GM19452 (cell line): Measurements from ENCODE around the gene FCRL1.

ENCODE experiments used
- ATAC-seq: cut with Tn5 transposase; IDR thresholded peaks from one replicate; pipeline ENCODE4 v1.9.1; 2021; ENCODE audit not compliant: unreplicated experiment

FCRL1 gene

GRCh38 chr1:157819896-157820295 is at the start of gene FCRL1:
Gene FCRL1, minus strand, starts transcription at chr1:157820120. Its CDS starts 83 bp downstream, at chr1:157820037.
- no peak for ATAC-seq

GRCh38 chr1:157868654-157869053 is 48.7 kb upstream of the FCRL1 start:
- no peak for ATAC-seq

DNA sequence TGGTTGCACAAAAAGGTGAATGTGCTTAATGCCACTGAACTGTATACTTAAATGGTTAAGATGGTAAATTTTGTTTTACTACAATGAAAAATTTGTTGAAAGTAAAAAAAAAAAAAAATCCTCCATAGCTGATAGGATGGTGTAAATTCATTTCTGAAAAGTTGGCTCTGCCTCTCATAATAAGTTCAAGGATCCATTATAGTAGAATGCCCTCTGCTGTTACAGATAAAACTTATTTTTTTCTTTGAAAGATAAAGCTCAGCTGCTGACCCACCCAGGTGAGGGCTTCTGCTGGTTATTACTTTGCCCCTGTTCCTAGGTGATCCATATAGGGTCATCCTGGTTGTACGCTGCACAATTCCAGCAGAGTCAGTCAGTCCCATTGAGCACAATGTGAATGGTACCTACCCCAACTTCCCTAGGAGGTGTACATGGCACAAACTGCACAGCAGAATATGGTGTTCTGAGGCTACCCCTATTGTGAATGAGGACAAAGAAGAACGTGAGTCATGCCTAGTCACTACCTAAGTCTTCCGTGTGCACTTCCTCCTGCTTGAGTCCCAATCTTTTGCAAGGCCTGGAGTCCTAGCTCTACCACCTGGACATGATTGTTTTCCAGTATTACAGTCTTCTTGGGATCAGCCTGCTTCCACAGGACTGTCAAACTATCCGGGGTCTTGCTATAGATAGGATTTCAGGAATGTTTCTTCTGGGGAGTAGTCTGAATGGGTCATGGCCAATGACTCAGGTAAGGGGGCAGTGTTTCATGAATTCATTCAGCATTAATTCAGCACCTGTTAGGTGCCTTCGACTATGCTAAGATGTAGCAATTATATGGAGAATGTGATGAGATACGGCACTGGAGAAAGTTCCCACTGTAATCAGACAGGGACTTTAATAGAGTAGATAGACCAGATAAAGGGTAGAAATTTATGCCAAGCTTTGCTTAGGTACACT is 42.5 kb upstream of the FCRL1 start:
- ATAC-seq = no peak

GRCh38 chr1:157856538-157856937 is 36.6 kb upstream of the FCRL1 start:
- ATAC-seq = peak; percentile 55

DNA sequence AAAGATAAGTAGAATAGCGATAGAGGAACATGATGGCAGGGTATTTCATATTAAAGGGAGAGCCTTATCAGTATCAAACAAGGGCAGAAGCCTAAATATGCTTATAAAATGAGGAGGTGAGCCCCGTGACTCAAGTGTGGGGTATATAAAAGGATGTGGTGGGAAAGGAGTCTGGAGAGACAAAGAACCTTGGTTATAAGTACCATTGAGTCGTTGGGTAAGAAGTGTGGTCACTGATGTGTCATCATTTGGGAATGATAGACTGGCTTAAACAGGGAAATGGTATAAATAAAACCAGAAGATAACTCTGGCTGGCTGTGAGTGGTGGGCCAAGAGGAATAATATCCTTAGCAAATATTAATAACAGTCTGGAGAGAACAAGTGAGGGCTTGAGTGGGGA is 32.6 kb upstream of the FCRL1 start:
- no peak for ATAC-seq

GRCh38 chr1:157849229-157849875 is 29.4 kb upstream of the FCRL1 start:
- ATAC-seq = peak; percentile 66

- ATAC-seq = no peak
Measured at GRCh38 chr1:157844089-157844830, 24.3 kb upstream of the FCRL1 start.

DNA sequence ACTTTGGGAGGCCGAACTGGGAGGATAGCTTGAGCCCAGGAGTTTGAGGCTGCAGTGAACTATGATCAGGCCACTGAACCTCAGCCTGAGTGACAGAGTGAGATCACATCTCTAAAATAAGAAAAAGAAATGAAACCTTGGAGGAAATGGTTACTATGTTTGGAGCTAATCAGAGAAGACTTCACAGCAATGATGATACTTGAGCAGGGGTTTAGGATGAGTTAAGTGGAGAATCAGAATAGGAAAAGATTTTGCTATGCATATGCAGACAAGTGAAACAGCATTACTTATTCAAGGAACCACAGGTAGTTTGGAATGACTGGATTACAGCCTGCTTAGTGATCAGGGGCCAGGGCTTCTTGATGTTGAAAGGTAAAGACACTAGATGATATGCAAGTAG is 23.0 kb upstream of the FCRL1 start:
- no peak for ATAC-seq

DNA sequence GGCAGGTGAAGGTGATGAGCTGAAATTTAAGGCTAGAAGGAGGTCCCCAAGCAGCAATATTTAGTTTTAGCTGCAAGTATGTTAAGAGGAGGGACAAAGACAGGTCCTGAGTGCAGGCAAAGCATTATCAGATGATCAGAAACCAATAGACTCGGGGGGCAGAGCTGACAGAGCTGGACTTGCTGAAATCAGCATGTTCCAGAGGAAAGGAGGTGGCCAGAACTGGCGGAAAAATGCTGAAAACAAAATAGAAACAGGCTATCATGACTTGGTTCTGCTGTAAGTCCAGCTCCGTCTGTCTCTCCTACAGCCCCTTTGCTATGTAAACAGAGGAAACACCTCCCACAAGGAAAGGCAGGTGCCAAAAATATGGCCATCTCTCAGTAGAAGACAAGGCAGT is 21.8 kb upstream of the FCRL1 start, which contains the start of gene CD5L:
Gene CD5L (minus strand): TSS at position 101 of the 400 bp plus-strand sequence. CDS start 107 bp downstream, outside the sequence.
- ATAC-seq = no peak

- ATAC-seq = no peak
Measured at GRCh38 chr1:157838966-157839365, 19.0 kb upstream of the FCRL1 start.

DNA sequence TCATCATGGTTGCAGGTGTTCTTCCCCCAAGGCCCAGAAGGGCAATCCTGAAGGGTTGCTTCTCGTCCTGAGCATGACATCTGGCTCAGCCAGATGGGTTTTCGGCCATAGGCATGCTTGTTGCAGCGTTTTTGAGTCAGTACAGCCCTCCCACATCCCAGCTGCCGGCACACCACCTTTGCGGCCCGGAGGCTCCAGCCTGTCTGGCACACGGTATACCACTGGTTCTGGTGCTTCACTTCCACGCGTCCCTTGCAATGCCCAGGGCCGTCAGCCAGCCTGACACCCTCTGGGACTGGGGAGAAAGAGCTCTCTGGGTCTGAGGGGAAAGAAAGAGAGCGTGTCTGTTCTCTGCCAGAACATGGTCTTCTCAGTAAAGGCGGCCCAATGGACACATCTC is 14.5 kb upstream of the FCRL1 start:
- ATAC-seq = no peak

GRCh38 chr1:157833145-157833544 is 13.2 kb upstream of the FCRL1 start:
- no peak for ATAC-seq

GRCh38 chr1:157831968-157832626 is 12.2 kb upstream of the FCRL1 start:
- no peak for ATAC-seq

DNA sequence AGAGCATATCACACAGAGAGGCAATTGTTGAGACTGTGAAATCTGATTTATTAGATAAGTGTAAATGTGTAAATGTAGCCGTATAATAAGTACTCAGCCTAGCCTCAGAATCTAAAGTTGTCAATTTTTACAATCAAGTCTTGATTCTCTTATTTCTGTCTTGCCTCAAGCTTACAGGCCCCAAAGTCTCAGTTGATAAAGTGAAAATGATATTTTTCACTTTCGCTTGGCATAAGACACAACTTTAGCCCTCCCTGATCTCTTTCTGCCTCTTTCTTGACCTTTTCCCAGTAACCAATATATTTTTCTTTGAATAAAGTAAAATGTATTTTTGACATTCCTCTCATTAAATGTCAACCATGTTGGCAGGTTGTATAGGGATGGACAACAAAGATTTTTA is 11.0 kb upstream of the FCRL1 start:
- no peak for ATAC-seq

DNA sequence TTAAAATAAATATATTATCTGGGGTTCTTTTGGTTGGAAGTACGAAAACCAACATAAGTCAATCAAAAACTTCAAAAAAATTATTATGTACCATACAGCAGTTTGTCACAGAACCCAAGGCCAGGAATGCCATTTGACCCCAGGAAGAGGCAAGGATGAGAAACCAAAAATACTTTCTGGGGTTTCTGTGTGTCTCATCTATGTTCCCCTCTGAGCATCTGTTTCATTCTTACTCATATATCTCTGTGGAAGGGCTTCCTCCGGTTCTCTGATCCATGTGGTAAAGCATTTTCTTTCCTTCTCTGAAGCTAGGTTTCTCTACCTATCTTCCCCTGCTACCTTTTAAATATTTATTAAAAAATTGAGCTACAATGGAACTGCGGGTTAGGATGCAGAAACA is 9.8 kb upstream of the FCRL1 start:
- no peak for ATAC-seq

GRCh38 chr1:157829210-157829609 is 9.3 kb upstream of the FCRL1 start:
- ATAC-seq = no peak

DNA sequence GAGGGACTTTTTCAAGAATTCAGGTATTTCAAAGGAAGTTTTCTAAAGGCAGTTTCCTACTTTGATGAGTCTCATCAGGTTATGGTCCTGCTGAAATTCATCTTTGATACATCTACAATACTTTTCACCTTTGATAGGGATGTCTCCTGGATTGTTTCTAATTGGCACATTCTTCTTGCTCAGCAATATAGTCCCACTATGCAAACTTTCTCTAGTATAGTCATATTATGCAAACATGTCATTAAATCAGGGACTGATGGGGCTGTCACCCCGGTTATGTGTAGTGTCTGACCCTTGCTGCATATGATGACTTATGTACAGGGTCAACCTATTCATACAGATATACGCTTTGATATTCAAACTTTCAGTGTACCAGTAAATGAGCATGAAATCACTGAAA is 379 bp upstream of the FCRL1 start:
- ATAC-seq = no peak

DNA sequence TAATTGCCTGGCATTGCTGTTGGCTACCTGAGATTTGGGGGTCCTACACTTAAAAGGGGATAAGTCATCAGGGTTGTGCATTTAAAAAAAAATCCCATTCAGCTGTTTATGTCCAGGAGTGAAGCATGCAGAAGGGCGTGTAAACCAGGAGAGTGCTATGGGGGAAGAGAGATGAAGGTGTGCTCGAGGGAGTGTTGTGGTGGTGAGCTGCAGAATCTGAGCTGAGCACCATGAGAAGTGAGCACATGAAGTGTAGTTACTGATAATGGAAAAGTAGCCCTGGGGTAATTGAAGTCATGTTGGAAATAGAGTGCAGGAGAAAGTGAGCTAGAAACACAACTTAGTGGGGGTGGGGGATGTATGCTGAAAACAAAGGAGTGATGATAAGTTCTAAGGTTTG is 705 bp downstream of the FCRL1 start:
- ATAC-seq = no peak

DNA sequence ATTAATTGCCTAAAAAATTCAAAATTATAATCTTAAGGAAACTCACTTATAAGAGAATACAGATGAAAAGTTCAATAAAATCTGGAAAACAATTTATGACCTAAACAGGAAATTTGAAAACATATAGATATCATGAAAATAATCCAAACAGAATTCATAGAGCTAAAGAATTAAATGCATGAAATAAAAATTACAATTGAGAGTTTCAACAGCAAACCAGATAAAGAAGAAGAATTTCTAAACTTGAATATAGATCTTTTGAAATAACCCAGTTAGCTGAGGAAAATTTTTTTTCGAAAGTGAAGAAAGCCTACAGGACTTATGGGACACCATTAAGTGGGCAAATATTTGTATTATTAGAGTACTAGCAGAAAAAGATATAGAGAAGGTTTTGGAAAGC is 6.7 kb downstream of the FCRL1 start:
- no peak for ATAC-seq

DNA sequence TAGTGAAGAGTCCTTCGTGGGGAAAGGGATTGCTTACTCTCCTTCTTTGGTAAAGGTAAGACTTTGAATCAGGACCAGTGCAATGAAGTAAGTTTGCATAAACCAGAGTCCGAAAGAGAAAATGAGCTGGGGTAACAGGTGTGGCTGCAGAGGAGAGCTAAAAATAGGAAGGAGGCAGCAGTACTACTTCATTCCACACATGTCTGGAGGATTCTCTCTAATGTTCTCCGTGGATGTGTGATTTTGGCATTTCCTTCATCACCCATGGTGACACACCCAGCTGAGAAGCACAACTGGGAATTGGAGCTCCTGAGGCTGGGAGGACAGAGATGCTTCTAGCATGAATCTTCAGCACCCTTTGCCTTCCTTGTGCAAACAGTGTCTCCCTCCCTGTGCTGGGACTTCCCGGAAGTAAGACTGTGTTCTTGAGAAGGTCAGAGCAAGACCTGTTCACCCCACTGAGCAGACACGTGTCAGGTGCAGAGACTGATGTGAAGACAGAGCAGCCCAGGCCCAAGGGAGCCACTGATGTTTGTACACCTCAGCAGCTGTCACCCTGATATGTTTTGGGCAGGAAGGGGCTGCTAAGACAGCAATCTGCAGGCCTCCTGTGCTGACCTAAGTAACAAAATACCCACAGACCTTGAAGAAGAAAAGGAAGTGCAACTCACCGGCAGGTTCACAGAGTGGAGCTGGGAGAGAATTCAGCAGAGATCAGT is 13.3 kb downstream of the FCRL1 start:
- ATAC-seq = peak; percentile 94
